Measurements from ENCODE around the gene AEBP2. TPM values are rescaled to one million over a fixed set of nuclear protein-coding genes. Genes with fewer than 3 reads are reported as not detected.

AEBP2 gene
- total and polyA plus RNA-seq, 2 of the 13 experiments (the other 11 are each of a cell fraction or from before 2014, with no cell fraction given), result 9.2 to 17.9 TPM

GRCh38 chr12:19439059-19440018 is at the start of gene AEBP2 (continued):
- TF ChIP-seq ZNF33A (CRISPR knock-in tag; IDR thresholded peaks at IDR 0.05; ENCODE audit: borderline replicate concordance), result no peak
- no peak for TF ChIP-seq ZNF513 (CRISPR knock-in tag; conservative IDR thresholded peaks at IDR 0.05)
- peak; percentile 8; the same call in 1 of the 2 replicates for TF ChIP-seq HMG20A (CRISPR knock-in tag; IDR thresholded peaks at IDR 0.05; ENCODE audit: borderline replicate concordance)
- TF ChIP-seq SNAI1 (CRISPR knock-in tag; IDR thresholded peaks at IDR 0.05; ENCODE audit: borderline replicate concordance), result no peak
- TF ChIP-seq ZNF841 (CRISPR knock-in tag; IDR thresholded peaks at IDR 0.05; ENCODE audit: borderline replicate concordance), result peak; percentile 20; the same call in 1 of the 2 replicates
- TF ChIP-seq, protein P1, sequence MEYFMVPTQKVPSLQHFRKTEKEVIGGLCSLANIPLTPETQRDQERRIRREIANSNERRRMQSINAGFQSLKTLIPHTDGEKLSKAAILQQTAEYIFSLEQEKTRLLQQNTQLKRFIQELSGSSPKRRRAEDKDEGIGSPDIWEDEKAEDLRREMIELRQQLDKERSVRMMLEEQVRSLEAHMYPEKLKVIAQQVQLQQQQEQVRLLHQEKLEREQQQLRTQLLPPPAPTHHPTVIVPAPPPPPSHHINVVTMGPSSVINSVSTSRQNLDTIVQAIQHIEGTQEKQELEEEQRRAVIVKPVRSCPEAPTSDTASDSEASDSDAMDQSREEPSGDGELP (IDR thresholded peaks at IDR 0.05; ENCODE audit: borderline replicate concordance, low read depth), result no peak
- TF ChIP-seq ZNF724P (CRISPR knock-in tag; IDR thresholded peaks at IDR 0.05; ENCODE audit: borderline replicate concordance), result peak; percentile 23; the same call in 1 of the 2 replicates
- TF ChIP-seq ZNF7 (CRISPR knock-in tag; IDR thresholded peaks at IDR 0.05), result no peak
- TF ChIP-seq SIN3B (IDR thresholded peaks at IDR 0.05; ENCODE audit: low read length), result no peak
- TF ChIP-seq, protein P2, sequence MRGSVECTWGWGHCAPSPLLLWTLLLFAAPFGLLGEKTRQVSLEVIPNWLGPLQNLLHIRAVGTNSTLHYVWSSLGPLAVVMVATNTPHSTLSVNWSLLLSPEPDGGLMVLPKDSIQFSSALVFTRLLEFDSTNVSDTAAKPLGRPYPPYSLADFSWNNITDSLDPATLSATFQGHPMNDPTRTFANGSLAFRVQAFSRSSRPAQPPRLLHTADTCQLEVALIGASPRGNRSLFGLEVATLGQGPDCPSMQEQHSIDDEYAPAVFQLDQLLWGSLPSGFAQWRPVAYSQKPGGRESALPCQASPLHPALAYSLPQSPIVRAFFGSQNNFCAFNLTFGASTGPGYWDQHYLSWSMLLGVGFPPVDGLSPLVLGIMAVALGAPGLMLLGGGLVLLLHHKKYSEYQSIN (CRISPR knock-in tag; IDR thresholded peaks at IDR 0.05; ENCODE audit: borderline replicate concordance), result no peak
- TF ChIP-seq HMGXB4 (CRISPR knock-in tag; IDR thresholded peaks at IDR 0.05; ENCODE audit: borderline replicate concordance in 1 of 2, low read depth in 1 of 2), result peak; percentile 45 to 71; a peak in 3 of 4 replicates
- no peak for TF ChIP-seq ZNF460 (CRISPR knock-in tag; IDR thresholded peaks at IDR 0.05; ENCODE audit: borderline replicate concordance)
- 0 out of 2 replicates have a peak, but pooled peaks have one; percentile 54 for TF ChIP-seq THAP8 (CRISPR knock-in tag; IDR thresholded peaks at IDR 0.05; ENCODE audit: borderline replicate concordance)
- TF ChIP-seq YEATS4 (CRISPR knock-in tag; IDR thresholded peaks at IDR 0.05; ENCODE audit: borderline replicate concordance), result peak; percentile 87
- TF ChIP-seq BATF2 (CRISPR knock-in tag; IDR thresholded peaks at IDR 0.05), result peak; percentile 68; the same call in 1 of the 2 replicates
- TF ChIP-seq PAX8 (CRISPR knock-in tag; IDR thresholded peaks at IDR 0.05; ENCODE audit: borderline replicate concordance), result no peak
- TF ChIP-seq, protein P3, sequence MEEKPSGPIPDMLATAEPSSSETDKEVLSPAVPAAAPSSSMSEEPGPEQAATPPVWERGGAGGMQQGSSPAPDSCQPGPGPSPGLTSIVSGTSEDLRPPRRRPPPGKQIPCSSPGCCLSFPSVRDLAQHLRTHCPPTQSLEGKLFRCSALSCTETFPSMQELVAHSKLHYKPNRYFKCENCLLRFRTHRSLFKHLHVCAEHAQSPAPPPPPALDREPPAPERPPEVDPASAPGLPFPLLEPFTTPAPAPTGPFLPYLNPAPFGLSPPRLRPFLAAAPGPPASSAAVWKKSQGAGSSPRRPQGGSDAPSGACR (CRISPR knock-in tag; IDR thresholded peaks at IDR 0.05), result peak; percentile 52; the same call in 1 of the 2 replicates
